ENCODE measurements around the gene HSPA5.

DNA sequence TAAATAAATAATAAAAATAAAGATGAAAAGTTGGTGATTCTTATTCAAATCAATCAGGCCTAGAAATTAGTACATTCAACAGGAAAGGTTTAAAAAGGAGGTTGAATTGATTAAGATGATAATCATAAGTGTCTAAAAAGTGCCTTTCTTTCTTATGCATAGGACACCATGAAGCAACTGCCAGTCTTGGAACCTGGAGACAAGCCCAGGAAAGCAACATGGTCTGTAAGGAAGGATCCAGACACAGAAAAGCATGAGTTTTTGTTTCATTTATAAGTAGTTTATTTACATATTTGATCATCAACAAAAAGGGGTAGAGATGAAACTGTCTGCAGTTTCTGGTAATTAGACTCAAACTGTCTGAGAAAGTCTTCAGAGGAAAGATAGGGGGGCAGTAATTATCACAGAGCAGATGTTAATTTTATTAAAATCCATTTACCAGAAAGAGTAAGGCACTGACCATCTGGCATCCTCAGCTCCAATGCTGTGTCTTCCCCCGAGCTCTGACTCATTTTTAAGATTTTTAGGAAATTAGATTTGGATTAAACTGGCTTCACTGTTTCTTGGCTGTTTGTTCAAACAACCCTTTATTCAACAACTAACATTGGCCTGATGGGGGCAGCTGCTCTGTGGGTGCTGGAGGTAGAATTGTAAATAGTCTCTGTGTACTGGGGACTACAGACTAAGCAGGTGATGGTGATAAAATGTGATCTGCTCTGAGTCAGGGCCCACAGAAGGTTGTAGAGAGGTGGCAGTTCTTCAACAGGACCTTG lies 38.1 kb downstream of the HSPA5 start:
- TF ChIP-seq YY1 (IDR thresholded peaks at IDR 0.05; ENCODE audit: insufficient read depth, insufficient read length) (no peak), SUZ12 (IDR thresholded peaks at IDR 0.05; ENCODE audit: extremely low read depth, insufficient read depth, insufficient read length) (no peak)

Data from NT2/D1 (cell line).